Lung (tissue), 12 donors: ENCODE data around the gene IFI6. TPM values are rescaled to one million over a fixed set of nuclear protein-coding genes. Genes with fewer than 3 reads are reported as not detected.

Experiments
- ATAC-seq: fragments of 200-7000 bp; cut with Tn5 transposase; one replicate; pipeline ENCODE4 v1.9.1; 2020; ENCODE audit warnings: moderate number of reproducible peaks; ENCODE audit not compliant: insufficient read depth, low FRiP score
- DNase-seq, 3 donors: peaks; one replicate each; pipeline ENCODE4 v3.0.0-alpha.2; 2013 to 2017
- H3K27ac ChIP-seq, 2 donors: one replicate each; pipeline ENCODE4 v1.5.1; 2013; ENCODE audit warnings: mild to moderate bottlenecking in 2 of 2, moderate library complexity in 2 of 2, control low read depth in 1 of 2, inconsistent platforms in 1 of 2, low read depth in 1 of 2, low read length in 1 of 2
- H3K27me3 ChIP-seq, 3 donors: one replicate each; pipeline ENCODE4 v1.5.1; 2013; ENCODE audit warnings: low read length in 2 of 3; ENCODE audit not compliant: control insufficient read depth in 3 of 3, insufficient read depth in 3 of 3
- H3K36me3 ChIP-seq, 4 donors: one replicate each; pipeline ENCODE4 v1.5.1; 2013; ENCODE audit warnings: low read length in 4 of 4, mild to moderate bottlenecking in 1 of 4, moderate library complexity in 1 of 4; ENCODE audit not compliant: control insufficient read depth in 4 of 4, insufficient read depth in 4 of 4
- H3K4me1 ChIP-seq, 5 donors: one replicate each; pipeline ENCODE4 v1.5.1; 2013; ENCODE audit warnings: low read length in 5 of 5, mild to moderate bottlenecking in 2 of 5, moderate library complexity in 1 of 5; ENCODE audit not compliant: control insufficient read depth in 5 of 5, insufficient read depth in 5 of 5
- H3K4me3 ChIP-seq: one replicate; pipeline ENCODE4 v1.5.1; 2013; ENCODE audit warnings: mild to moderate bottlenecking, control low read depth, moderate library complexity
- H3K9ac ChIP-seq, 2 donors: one replicate each; pipeline ENCODE4 v1.5.1; 2013; ENCODE audit warnings: low read length in 2 of 2, control low read depth in 1 of 2; ENCODE audit not compliant: insufficient read depth in 1 of 2
- H3K9me3 ChIP-seq, 4 donors: one replicate each; pipeline ENCODE4 v1.5.1; 2013; ENCODE audit warnings: low read length in 3 of 4, mild to moderate bottlenecking in 1 of 4, moderate library complexity in 1 of 4; ENCODE audit not compliant: control insufficient read depth in 4 of 4, insufficient read depth in 3 of 4
- WGBS, 2 donors: extraction: QIAGEN DNeasy Blood & Tissue Kit; methylation state at CpG; one replicate each; pipeline ENCODE4 v1.1.7; 2013; 5-methylcytosine and 5-hydroxymethylcytosine counted together
- polyA plus RNA-seq, 2 donors: library from polyadenylated mRNA; stranded (reverse); fragments of 200-250 nt; gene quantifications; one replicate each; pipeline ENCODE4 v1.2.1, GENCODE V29; 2013
- total RNA-seq, 2 donors: library from RNA; depleted of rRNA in 1 of 2; stranded (reverse); fragments of >200 nt in 1 of 2; gene quantifications; one replicate each; pipeline ENCODE4 v1.2.1, GENCODE V29; 2014 to 2021
- TF ChIP-seq, protein P1 (sequence below): IDR thresholded peaks from 2 replicates; pipeline ENCODE4 v1.5.1; 2012; ENCODE audit warnings: mild to moderate bottlenecking; ENCODE audit errors: control extremely low read depth, extremely low read depth
- donor health status: control.
- donor health status: control.
- donor health status: Bipolar disorder and iron deficiency.
- donor health status: healthy.
- donor health status: DM: yes; HTN: yes; CAD: no.

The IFI6 gene
- total and polyA plus RNA-seq, 4 donors: 36.0 to 383 (median 120) TPM

DNA sequence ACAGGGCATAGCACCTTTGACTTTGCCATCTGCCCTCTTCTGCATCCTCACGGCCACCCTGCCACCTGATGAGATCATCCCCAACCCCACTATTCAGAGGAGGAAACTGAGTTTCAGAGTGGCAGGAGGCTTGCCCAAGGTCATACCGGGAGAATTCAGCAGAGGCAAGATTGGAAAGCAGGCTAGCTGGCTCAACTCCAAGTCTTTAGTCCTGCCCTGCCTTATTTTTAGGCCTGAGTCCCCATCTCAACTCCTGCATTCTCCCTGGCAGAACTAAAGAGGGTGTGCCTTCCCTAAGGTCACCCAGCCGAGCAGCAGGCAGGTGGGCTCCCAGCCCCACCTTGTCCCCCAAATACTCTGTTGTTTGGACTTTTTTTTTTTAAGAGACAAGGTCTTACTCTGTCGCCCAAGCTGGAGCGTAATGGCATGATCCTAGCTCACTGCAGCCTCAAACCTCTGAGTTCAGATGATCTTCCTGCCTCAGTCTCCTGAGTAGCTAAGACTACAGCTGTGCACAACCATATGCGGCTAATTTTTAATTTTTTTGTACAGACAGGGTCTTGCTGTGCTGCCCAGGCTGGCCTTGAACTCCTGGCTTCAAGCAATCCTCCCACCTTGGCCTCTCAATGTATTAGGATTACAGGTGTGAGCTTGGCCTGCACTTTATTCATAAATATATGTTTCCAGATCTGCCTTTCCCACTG is 23.2 kb downstream of the IFI6 start:
- TF ChIP-seq, protein P1, sequence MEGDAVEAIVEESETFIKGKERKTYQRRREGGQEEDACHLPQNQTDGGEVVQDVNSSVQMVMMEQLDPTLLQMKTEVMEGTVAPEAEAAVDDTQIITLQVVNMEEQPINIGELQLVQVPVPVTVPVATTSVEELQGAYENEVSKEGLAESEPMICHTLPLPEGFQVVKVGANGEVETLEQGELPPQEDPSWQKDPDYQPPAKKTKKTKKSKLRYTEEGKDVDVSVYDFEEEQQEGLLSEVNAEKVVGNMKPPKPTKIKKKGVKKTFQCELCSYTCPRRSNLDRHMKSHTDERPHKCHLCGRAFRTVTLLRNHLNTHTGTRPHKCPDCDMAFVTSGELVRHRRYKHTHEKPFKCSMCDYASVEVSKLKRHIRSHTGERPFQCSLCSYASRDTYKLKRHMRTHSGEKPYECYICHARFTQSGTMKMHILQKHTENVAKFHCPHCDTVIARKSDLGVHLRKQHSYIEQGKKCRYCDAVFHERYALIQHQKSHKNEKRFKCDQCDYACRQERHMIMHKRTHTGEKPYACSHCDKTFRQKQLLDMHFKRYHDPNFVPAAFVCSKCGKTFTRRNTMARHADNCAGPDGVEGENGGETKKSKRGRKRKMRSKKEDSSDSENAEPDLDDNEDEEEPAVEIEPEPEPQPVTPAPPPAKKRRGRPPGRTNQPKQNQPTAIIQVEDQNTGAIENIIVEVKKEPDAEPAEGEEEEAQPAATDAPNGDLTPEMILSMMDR: no peak
- Histone ChIP-seq H3K4me1 (peaks cover 2 to 14% (median 7%) of the 10 kb centered on the region in 5 donors), H3K4me3 (no peak overlapping the region), H3K9ac (no peak overlapping the region), H3K9me3 (no peaks in the 10 kb centered on the region), H3K27me3 (no peaks in the 10 kb centered on the region), H3K36me3 (no peaks in the 10 kb centered on the region), H3K27ac (peak overlapping the region in 1 of 2 donors; percentile 54)
- ATAC-seq: no peak
- 76 to 88% methylated on average over 6 of the region's 6 CpGs for WGBS, 2 donors
- peak in 1 of 3 donors; percentile 46 for DNase-seq

DNA sequence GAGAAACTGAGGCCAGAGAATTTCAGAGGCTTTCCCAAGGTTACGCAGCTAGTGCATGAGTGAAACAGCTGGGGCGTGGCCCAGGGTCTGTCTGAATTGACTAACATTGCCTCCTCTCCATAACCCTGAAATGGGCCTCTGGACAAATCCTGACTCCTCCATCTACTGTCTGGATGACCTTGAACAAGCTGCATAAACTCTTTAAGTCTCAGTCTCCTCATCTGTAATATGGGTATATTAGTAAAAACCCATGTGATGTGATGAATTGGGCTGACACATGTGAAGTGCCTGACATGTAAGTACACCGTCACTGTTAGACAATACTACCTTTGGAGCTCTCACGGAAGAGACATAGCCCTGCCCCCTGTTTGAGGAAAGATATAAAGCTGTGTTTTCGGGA is 24.7 kb downstream of the IFI6 start:
- Histone ChIP-seq H3K4me3 (no peak overlapping the region), H3K27me3 (no peaks in the 10 kb centered on the region), H3K27ac (no peak overlapping the region), H3K9ac (no peak overlapping the region), H3K4me1 (peaks cover 2 to 14% (median 7%) of the 10 kb centered on the region in 5 donors), H3K36me3 (no peaks in the 10 kb centered on the region), H3K9me3 (no peaks in the 10 kb centered on the region)
- TF ChIP-seq, protein P1: no peak
- 89 to 93% methylated on average over 5 of the region's 5 CpGs for WGBS, 2 donors
- ATAC-seq: no peak
- DNase-seq: no peak

DNA sequence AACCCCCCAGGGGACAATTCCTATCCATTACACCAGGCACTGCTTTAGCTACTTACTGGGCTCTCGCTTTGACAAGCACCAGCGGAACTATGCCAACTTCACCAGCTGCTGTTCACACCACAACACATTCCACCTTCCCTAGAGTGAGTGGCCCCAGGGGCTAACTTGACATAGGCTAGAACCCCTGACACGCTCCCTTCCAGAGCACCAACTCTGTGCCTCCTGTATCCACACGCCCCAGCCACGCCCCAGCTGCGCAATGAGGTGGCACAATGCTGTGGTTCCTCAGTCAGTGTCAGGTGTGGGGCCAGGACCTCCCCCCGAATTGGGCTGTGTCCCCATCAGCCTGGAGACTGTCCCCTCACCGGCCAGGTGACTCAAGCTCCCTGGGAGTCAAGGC is 25.3 kb downstream of the IFI6 start:
- Histone ChIP-seq H3K9me3 (no peaks in the 10 kb centered on the region), H3K4me1 (peaks cover 2 to 14% (median 7%) of the 10 kb centered on the region in 5 donors), H3K9ac (no peak overlapping the region), H3K4me3 (no peak overlapping the region), H3K27me3 (no peaks in the 10 kb centered on the region), H3K36me3 (no peaks in the 10 kb centered on the region), H3K27ac (no peak overlapping the region)
- no peak for ATAC-seq
- DNase-seq: no peak
- TF ChIP-seq, protein P1: no peak
- WGBS, 2 donors: 47 to 85% methylated on average over 8 of the region's 8 CpGs

DNA sequence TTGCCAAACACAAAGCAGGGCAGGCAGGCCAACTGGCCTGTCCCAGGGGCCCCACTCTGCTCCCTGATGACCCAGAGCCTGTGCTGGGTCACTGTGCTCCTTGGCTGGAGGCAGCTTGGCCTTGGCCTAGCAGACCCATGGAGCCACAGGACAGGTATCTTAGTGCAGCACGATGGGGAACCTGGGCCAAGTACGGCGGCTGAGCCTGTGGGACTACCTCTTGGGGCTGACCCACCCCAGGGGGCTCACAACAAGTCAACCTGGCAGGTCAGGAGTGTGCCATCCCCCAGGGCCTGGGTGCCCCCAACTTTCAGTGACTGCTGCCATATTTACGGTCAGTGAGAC is 26.9 kb downstream of the IFI6 start:
- no peak overlapping the region for H3K27ac ChIP-seq
- no peaks in the 10 kb centered on the region for H3K27me3 ChIP-seq
- H3K4me1 ChIP-seq: peaks cover 0 to 2% (median 1%) of the 10 kb centered on the region in 5 donors
- WGBS, 2 donors: 97 to 98% methylated on average over 4 of the region's 4 CpGs
- no peaks in the 10 kb centered on the region for H3K9me3 ChIP-seq
- ATAC-seq: no peak
- no peak for DNase-seq
- no peak overlapping the region for H3K9ac ChIP-seq
- no peak overlapping the region for H3K4me3 ChIP-seq
- TF ChIP-seq, protein P1: no peak
- H3K36me3 ChIP-seq: no peaks in the 10 kb centered on the region
